NCI-H1105 (cell line): ENCODE data around the gene FERMT2.

Experiments
- DNase-seq: peaks from one replicate; lab custom pipeline; 2025; lab: John Stamatoyannopoulos, UW

The FERMT2 gene

GRCh38 chr14:52862632-52863333 is 88.1 kb downstream of the FERMT2 start:
- DNase-seq, result no peak

GRCh38 chr14:52861403-52861802 is 89.4 kb downstream of the FERMT2 start:
- no peak for DNase-seq

GRCh38 chr14:52860910-52861309 is 89.9 kb downstream of the FERMT2 start:
- no peak for DNase-seq

- DNase-seq, result no peak
These were observed 90.6 kb downstream of the FERMT2 start for GRCh38 chr14:52860209-52860608.

GRCh38 chr14:52856139-52856538 is 94.7 kb downstream of the FERMT2 start:
- DNase-seq, result no peak

GRCh38 chr14:52853522-52853854 is 97.4 kb downstream of the FERMT2 start:
- DNase-seq, result no peak

- DNase-seq, result peak; percentile 70
These were observed 97.9 kb downstream of the FERMT2 start for GRCh38 chr14:52852810-52853521.

- no peak for DNase-seq
These were observed 100.4 kb downstream of the FERMT2 start for GRCh38 chr14:52850451-52850909.

- DNase-seq, result no peak
These were observed 102.2 kb downstream of the FERMT2 start for GRCh38 chr14:52848626-52849025.

- no peak for DNase-seq
These were observed 104.3 kb downstream of the FERMT2 start for GRCh38 chr14:52846591-52846990.

GRCh38 chr14:52845081-52845480 is 105.8 kb downstream of the FERMT2 start:
- no peak for DNase-seq

- DNase-seq, result no peak
These were observed 106.4 kb downstream of the FERMT2 start for GRCh38 chr14:52844262-52845060.

GRCh38 chr14:52840877-52841276 is 110.0 kb downstream of the FERMT2 start:
- DNase-seq, result no peak

- DNase-seq, result no peak
These were observed 113.4 kb downstream of the FERMT2 start for GRCh38 chr14:52837451-52837850.

- DNase-seq, result no peak
These were observed 114.8 kb downstream of the FERMT2 start for GRCh38 chr14:52836063-52836462.

GRCh38 chr14:52835122-52835903 is 115.5 kb downstream of the FERMT2 start:
- peak; percentile 91 for DNase-seq

GRCh38 chr14:52834440-52834842 is 116.4 kb downstream of the FERMT2 start:
- no peak for DNase-seq

- no peak for DNase-seq
These were observed 117.0 kb downstream of the FERMT2 start for GRCh38 chr14:52833891-52834290.

- no peak for DNase-seq
These were observed 121.2 kb downstream of the FERMT2 start for GRCh38 chr14:52829527-52830185.

GRCh38 chr14:52827426-52827825 is 123.4 kb downstream of the FERMT2 start:
- no peak for DNase-seq

GRCh38 chr14:52825085-52825484 is 125.8 kb downstream of the FERMT2 start:
- DNase-seq, result no peak
